ENCODE data around the gene VEGFA. TPM values are rescaled to one million over a fixed set of nuclear protein-coding genes. Genes with fewer than 3 reads are reported as not detected.

Gene VEGFA
- total RNA-seq, 1 experiment from 2014 or later = 174 TPM

- POLR2A ChIA-PET = no interaction called here
- H3K36me3 ChIP-seq (ENCODE audit: control insufficient read depth, insufficient read depth, low read length) = no peaks in the 10 kb centered on the region
- Mint-ChIP-seq H3K4me1 (ENCODE audit: low read depth, unreplicated experiment) (peaks cover 14% of the 10 kb centered on the region), H3K36me3 (ENCODE audit: insufficient read depth, unreplicated experiment) (no peaks in the 10 kb centered on the region), H3K9me3 (ENCODE audit: unreplicated experiment) (no peaks in the 10 kb centered on the region), H3K4me3 (ENCODE audit: unreplicated experiment) (no peak overlapping the region), H3K27me3 (ENCODE audit: insufficient read depth, unreplicated experiment) (no peaks in the 10 kb centered on the region), H3K27ac (ENCODE audit: unreplicated experiment) (peak overlapping the region; percentile 58)
- TF ChIP-seq CTCF (IDR thresholded peaks at IDR 0.05; ENCODE audit: insufficient read depth in 1 of 2, low read depth in 1 of 2, low read length in 1 of 2, severe bottlenecking in 1 of 2, unreplicated experiment in 1 of 2) = no peak
- no peak overlapping the region for H3K4me3 ChIP-seq (ENCODE audit: low read depth, low read length)
- no peaks in the 10 kb centered on the region for H3K27me3 ChIP-seq (replicated peaks; ENCODE audit: control insufficient read depth, insufficient read depth, low read length)
- no peaks in the 10 kb centered on the region for H3K9me3 ChIP-seq
- intact Hi-C loops (cut with micrococcal nuclease; ENCODE audit: unreplicated experiment) = no loop called here
- no TSS peak for BruUV-seq (replicated peaks)
- CTCF ChIA-PET = interaction anchor here (1.3 kb wide), 1 partner anchor 334 kb away, joined by 4 read pairs; no protein-coding TSS in a partner anchor
- no peak for DNase-seq
- no peaks in the 10 kb centered on the region for H3K4me1 ChIP-seq
Observed at GRCh38 chr6:43744491-43744890, 25.5 kb upstream of the VEGFA start.

- H3K9me3 Mint-ChIP-seq (ENCODE audit: unreplicated experiment) = no peaks in the 10 kb centered on the region
- H3K36me3 Mint-ChIP-seq (ENCODE audit: insufficient read depth, unreplicated experiment) = no peaks in the 10 kb centered on the region
- no TSS peak for BruUV-seq (replicated peaks)
- POLR2A ChIA-PET = no interaction called here
- Histone ChIP-seq H3K4me3 (ENCODE audit: low read depth, low read length) (no peak overlapping the region), H3K4me1 (no peaks in the 10 kb centered on the region), H3K27me3 (replicated peaks; ENCODE audit: control insufficient read depth, insufficient read depth, low read length) (no peaks in the 10 kb centered on the region), H3K36me3 (ENCODE audit: control insufficient read depth, insufficient read depth, low read length) (no peaks in the 10 kb centered on the region), H3K9me3 (no peaks in the 10 kb centered on the region)
- intact Hi-C loops (cut with micrococcal nuclease; ENCODE audit: unreplicated experiment) = no loop called here
- H3K27me3 Mint-ChIP-seq (ENCODE audit: insufficient read depth, unreplicated experiment) = no peaks in the 10 kb centered on the region
- CTCF ChIA-PET = interaction anchor here (1.3 kb wide), 1 partner anchor 334 kb away, joined by 4 read pairs; no protein-coding TSS in a partner anchor
- peaks cover 14% of the 10 kb centered on the region for H3K4me1 Mint-ChIP-seq (ENCODE audit: low read depth, unreplicated experiment)
- TF ChIP-seq CTCF (IDR thresholded peaks at IDR 0.05; ENCODE audit: insufficient read depth in 1 of 2, low read depth in 1 of 2, low read length in 1 of 2, severe bottlenecking in 1 of 2, unreplicated experiment in 1 of 2) = no peak
- no peak overlapping the region for H3K27ac Mint-ChIP-seq (ENCODE audit: unreplicated experiment)
- no peak for DNase-seq
- H3K4me3 Mint-ChIP-seq (ENCODE audit: unreplicated experiment) = no peak overlapping the region
Observed at GRCh38 chr6:43744931-43745727, 24.9 kb upstream of the VEGFA start.

- Histone ChIP-seq H3K9me3 (no peaks in the 10 kb centered on the region), H3K4me1 (no peaks in the 10 kb centered on the region), H3K36me3 (ENCODE audit: control insufficient read depth, insufficient read depth, low read length) (no peaks in the 10 kb centered on the region), H3K27me3 (replicated peaks; ENCODE audit: control insufficient read depth, insufficient read depth, low read length) (no peaks in the 10 kb centered on the region), H3K4me3 (ENCODE audit: low read depth, low read length) (no peak overlapping the region)
- DNase-seq = no peak
- no peak for TF ChIP-seq CTCF (IDR thresholded peaks at IDR 0.05; ENCODE audit: insufficient read depth in 1 of 2, low read depth in 1 of 2, low read length in 1 of 2, severe bottlenecking in 1 of 2, unreplicated experiment in 1 of 2)
- Mint-ChIP-seq H3K27me3 (ENCODE audit: insufficient read depth, unreplicated experiment) (no peaks in the 10 kb centered on the region), H3K4me1 (ENCODE audit: low read depth, unreplicated experiment) (peaks cover 14% of the 10 kb centered on the region), H3K27ac (ENCODE audit: unreplicated experiment) (no peak overlapping the region), H3K36me3 (ENCODE audit: insufficient read depth, unreplicated experiment) (no peaks in the 10 kb centered on the region), H3K9me3 (ENCODE audit: unreplicated experiment) (no peaks in the 10 kb centered on the region), H3K4me3 (ENCODE audit: unreplicated experiment) (no peak overlapping the region)
- no TSS peak for BruUV-seq (replicated peaks)
- ChIA-PET POLR2A (no interaction called here), CTCF (no interaction called here)
- intact Hi-C loops (cut with micrococcal nuclease; ENCODE audit: unreplicated experiment) = no loop called here
Observed at GRCh38 chr6:43746071-43746470, 23.9 kb upstream of the VEGFA start.

Measured in Caco-2 (cell line).